ENCODE results near the gene LENG1. TPM values are rescaled to one million over a fixed set of nuclear protein-coding genes. Genes with fewer than 3 reads are reported as not detected.
"Not testable (repeated sequence)": the region's sequence is repeated elsewhere in the genome, so short reads cannot be mapped to it uniquely, and the experiment has no call there.

LENG1 gene
- total RNA-seq, 1 donor from 2014 or later: 2.7 TPM

GRCh38 chr19:54199401-54199800 lies 39.9 kb upstream of the LENG1 start:
- H3K27me3 ChIP-seq: no peaks in the 10 kb centered on the region
- peaks cover 6 to 23% of the 10 kb centered on the region in 2 donors for H3K4me1 ChIP-seq
- DNase-seq (ENCODE audit: low spot score in 2 of 2): no peak
- intact Hi-C loops (cut with DNase I): loop anchor here (10.0 kb wide), 1 partner anchor 1455 kb away; the partner anchor contains the start of gene U2AF2
- H3K9me3 ChIP-seq: no peaks in the 10 kb centered on the region
- peaks cover 21 to 37% of the 10 kb centered on the region in 2 donors for H3K36me3 ChIP-seq
- H3K4me3 ChIP-seq: no peak overlapping the region
- TF ChIP-seq CTCF (IDR thresholded peaks at IDR 0.05): no peak
- no peak overlapping the region for H3K27ac ChIP-seq

- Histone ChIP-seq H3K27ac (no peak overlapping the region), H3K36me3 (peaks cover 14 to 28% of the 10 kb centered on the region in 2 donors), H3K4me3 (no peak overlapping the region), H3K4me1 (peaks cover 7 to 14% of the 10 kb centered on the region in 2 donors), H3K27me3 (no peaks in the 10 kb centered on the region), H3K9me3 (no peaks in the 10 kb centered on the region)
- intact Hi-C loops (cut with DNase I): loop anchor here (10.0 kb wide), 1 partner anchor 1458 kb away; the partner anchor contains the start of gene U2AF2
- DNase-seq (ENCODE audit: low spot score in 2 of 2): no peak
- no peak for TF ChIP-seq CTCF (IDR thresholded peaks at IDR 0.05)
These were observed 37.6 kb upstream of the LENG1 start for GRCh38 chr19:54197121-54197520.

- H3K36me3 ChIP-seq: peaks cover 14 to 22% of the 10 kb centered on the region in 2 donors
- TF ChIP-seq CTCF (IDR thresholded peaks at IDR 0.05): no peak
- intact Hi-C loops (cut with DNase I): loop anchor here (10.0 kb wide), 1 partner anchor 1458 kb away; the partner anchor contains the start of gene U2AF2
- peaks cover 8 to 14% of the 10 kb centered on the region in 2 donors for H3K4me1 ChIP-seq
- H3K27me3 ChIP-seq: no peaks in the 10 kb centered on the region
- DNase-seq (ENCODE audit: low spot score in 2 of 2): no peak
- no peak overlapping the region for H3K27ac ChIP-seq
- no peak overlapping the region for H3K4me3 ChIP-seq
- no peaks in the 10 kb centered on the region for H3K9me3 ChIP-seq
These were observed 37.0 kb upstream of the LENG1 start for GRCh38 chr19:54196536-54196935.

GRCh38 chr19:54194463-54194862 lies 34.9 kb upstream of the LENG1 start:
- H3K4me1 ChIP-seq: peaks cover 6 to 12% of the 10 kb centered on the region in 2 donors
- DNase-seq (ENCODE audit: low spot score in 2 of 2); H3K4me3 ChIP-seq; H3K27ac ChIP-seq; H3K27me3 ChIP-seq; H3K9me3 ChIP-seq: not testable (repeated sequence)
- H3K36me3 ChIP-seq: peaks cover 14 to 22% of the 10 kb centered on the region in 2 donors
- intact Hi-C loops (cut with DNase I): loop anchor here (5.0 to 10.0 kb wide), 2 partner anchors 268 to 1460 kb away; partner anchors contain the start of genes LENG9 and U2AF2

- H3K9me3 ChIP-seq: no peaks in the 10 kb centered on the region
- peaks cover 14 to 22% of the 10 kb centered on the region in 2 donors for H3K36me3 ChIP-seq
- no peak for TF ChIP-seq CTCF (IDR thresholded peaks at IDR 0.05)
- H3K27me3 ChIP-seq: no peaks in the 10 kb centered on the region
- H3K4me3 ChIP-seq: no peak overlapping the region
- intact Hi-C loops (cut with DNase I): loop anchor here (5.0 to 10.0 kb wide), 2 partner anchors 269 to 1462 kb away; partner anchors contain the start of genes LENG9 and U2AF2
- no peak for DNase-seq (ENCODE audit: low spot score in 2 of 2)
- H3K4me1 ChIP-seq: peaks cover 6 to 20% of the 10 kb centered on the region in 2 donors
- H3K27ac ChIP-seq: no peak overlapping the region
These were observed 33.5 kb upstream of the LENG1 start for GRCh38 chr19:54193011-54193410.

GRCh38 chr19:54191811-54192453 lies 32.4 kb upstream of the LENG1 start:
- no peaks in the 10 kb centered on the region for H3K9me3 ChIP-seq
- H3K27me3 ChIP-seq: no peaks in the 10 kb centered on the region
- peaks cover 14 to 22% of the 10 kb centered on the region in 2 donors for H3K36me3 ChIP-seq
- peaks cover 6 to 20% of the 10 kb centered on the region in 2 donors for H3K4me1 ChIP-seq
- TF ChIP-seq CTCF (IDR thresholded peaks at IDR 0.05): no peak
- H3K27ac ChIP-seq: peak overlapping the region; percentile 100
- peak overlapping the region; percentile 75 to 83 for H3K4me3 ChIP-seq
- no peak for DNase-seq (ENCODE audit: low spot score in 2 of 2)
- intact Hi-C loops (cut with DNase I): loop anchor here (1.0 to 10.0 kb wide), 4 partner anchors 8 to 1463 kb away; partner anchors contain the start of genes LENG9, MYADM, RPS9 and U2AF2

Data from ascending aorta (tissue), 2 donors.